HepG2 (cell line): ENCODE data around the gene MRI1. TPM values are rescaled to one million over a fixed set of nuclear protein-coding genes. Genes with fewer than 3 reads are reported as not detected.

ENCODE experiments used
- ELF1 ChIP-seq: sonication (generic); formaldehyde crosslinking; IDR thresholded peaks from 2 replicates; pipeline ENCODE4 v1.4.0; 2020; ENCODE audit warnings: missing genetic modification reagents
- FOSL2 ChIP-seq: sonication (generic); formaldehyde crosslinking; IDR thresholded peaks from 2 replicates; pipeline ENCODE4 v1.4.0; 2020; ENCODE audit warnings: missing genetic modification reagents
- MIER2 ChIP-seq: IDR thresholded peaks from 2 replicates; pipeline ENCODE4 v1.6.1; 2016; ENCODE audit warnings: missing biosample characterization, missing genetic modification reagents
- NFE2L2 ChIP-seq: fragments of 150-350 bp; IDR thresholded peaks from 2 replicates; pipeline ENCODE4 v1.6.1; 2014; ENCODE audit warnings: low read length
- POLR2G ChIP-seq: fragments of 200-400 bp; formaldehyde crosslinking; IDR thresholded peaks from 2 replicates; pipeline ENCODE4 v1.6.1; 2018; ENCODE audit warnings: mild to moderate bottlenecking, low read depth, low read length, moderate library complexity
- SAP130 ChIP-seq: IDR thresholded peaks from 2 replicates; pipeline ENCODE4 v1.6.1; 2016; ENCODE audit warnings: low read depth
- SSRP1 ChIP-seq: IDR thresholded peaks from 2 replicates; pipeline ENCODE4 v1.6.1; 2016; ENCODE audit warnings: control low read depth
- ZBTB42 ChIP-seq: sonication (generic); formaldehyde crosslinking; IDR thresholded peaks from 2 replicates; pipeline ENCODE4 v1.5.0; 2020; ENCODE audit warnings: mild to moderate bottlenecking, missing genetic modification reagents
- ZFY ChIP-seq: sonication (generic); formaldehyde crosslinking; IDR thresholded peaks from 2 replicates; pipeline ENCODE4 v1.4.0; 2020; ENCODE audit warnings: missing genetic modification reagents
- ZNF331 ChIP-seq: sonication (generic); formaldehyde crosslinking; IDR thresholded peaks from 2 replicates; pipeline ENCODE4 v1.4.0; 2020; ENCODE audit warnings: missing genetic modification reagents
- ZNF607 ChIP-seq: sonication (generic); formaldehyde crosslinking; IDR thresholded peaks from 2 replicates; pipeline ENCODE4 v1.5.1; 2020; ENCODE audit warnings: missing genetic modification reagents, mild to moderate bottlenecking, borderline replicate concordance
- polyA plus RNA-seq, 8 experiments: library from polyadenylated mRNA; depleted of rRNA in 3 of 8; stranded (reverse) in 7 of 8; unstranded in 1 of 8; fragments of >200 nt; fragmentation: Illumina TruSeq in 4 of 8; extraction: Trizol in 4 of 8; gene quantifications; 2 replicates each; pipeline versions ENCODE4 v1.2.1 to v1.2.3, GENCODE V29; 2011 to 2016; ENCODE audit warnings: low read depth in 4 of 8, missing spikeins in 1 of 8, mixed read lengths in 1 of 8; ENCODE audit not compliant: insufficient read depth in 1 of 8
- total RNA-seq, 5 experiments: library from RNA; depleted of rRNA; stranded (reverse); fragments of >200 nt; fragmentation: Illumina TruSeq; extraction: Trizol; gene quantifications; 2 replicates each; pipeline ENCODE4 v1.2.3, GENCODE V29; 2016; ENCODE audit warnings: low read depth in 1 of 5
- TF ChIP-seq, protein P1 (sequence below): sonication (generic); formaldehyde crosslinking; IDR thresholded peaks from 2 replicates; pipeline ENCODE4 v1.4.0; 2020; ENCODE audit warnings: missing genetic modification reagents
- TF ChIP-seq, protein P2 (sequence below): sonication (generic); formaldehyde crosslinking; IDR thresholded peaks from 2 replicates; pipeline ENCODE4 v1.5.0; 2020; ENCODE audit warnings: mild to moderate bottlenecking, missing genetic modification reagents
- TF ChIP-seq, protein P3 (sequence below): sonication (generic); formaldehyde crosslinking; IDR thresholded peaks from 2 replicates; pipeline ENCODE4 v1.8.0; 2022; ENCODE audit warnings: missing genetic modification reagents, mild to moderate bottlenecking, inconsistent platforms, borderline replicate concordance
- TF ChIP-seq, protein P4 (sequence below): sonication (generic); formaldehyde crosslinking; conservative IDR thresholded peaks from 2 replicates; pipeline ENCODE4 v1.8.0; 2022; ENCODE audit warnings: low read depth, missing genetic modification reagents
- TF ChIP-seq, protein P5 (sequence below), 2 experiments: sonication (generic) in 1 of 2; formaldehyde crosslinking in 1 of 2; IDR thresholded peaks; 2 replicates each; pipeline versions ENCODE4 v1.4.0 to v1.6.1; 2018 to 2020; ENCODE audit warnings: missing genetic modification reagents in 2 of 2, borderline replicate concordance in 1 of 2, low read depth in 1 of 2, mild to moderate bottlenecking in 1 of 2, missing biosample characterization in 1 of 2

The MRI1 gene
- total and polyA plus RNA-seq, 2 of the 13 experiments (the other 11 are each of a cell fraction or from before 2014, with no cell fraction given), result 20.1 to 20.6 TPM

DNA sequence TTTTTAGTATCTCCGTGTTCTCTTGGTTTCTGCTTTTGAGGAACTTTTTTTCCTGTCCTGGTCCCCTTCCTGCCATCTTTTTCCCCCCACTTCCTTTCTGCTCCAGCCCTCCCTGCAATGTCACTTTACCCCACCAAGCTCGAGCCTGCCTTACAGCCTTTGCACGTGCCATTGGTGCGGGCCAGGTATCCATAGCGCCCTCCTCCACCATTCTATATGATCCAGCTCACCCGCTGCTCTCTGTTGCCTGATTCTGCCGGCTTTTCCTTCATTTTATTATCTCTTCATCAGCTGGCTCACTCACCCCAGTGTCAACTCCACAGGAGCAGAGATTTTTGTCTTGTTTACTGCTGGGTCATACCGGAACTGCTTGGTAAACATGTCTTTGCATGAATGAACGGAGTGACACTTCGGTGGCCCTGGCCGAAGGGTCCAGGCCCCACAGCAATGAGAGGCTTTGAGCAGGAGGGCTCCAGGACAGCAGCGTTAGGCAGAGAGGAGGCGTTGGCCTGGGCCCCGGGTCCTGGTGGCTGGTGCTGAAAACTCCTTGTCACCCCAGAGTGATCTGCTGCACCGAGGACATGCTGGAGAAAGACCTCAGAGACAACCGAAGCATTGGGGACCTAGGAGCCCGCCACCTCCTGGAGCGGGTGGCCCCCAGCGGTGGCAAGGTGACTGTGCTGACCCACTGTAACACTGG, 1.2 kb downstream of the MRI1 start (continued):
- no peak for TF ChIP-seq ZBTB42 (CRISPR knock-in tag)
- TF ChIP-seq ZFY (CRISPR knock-in tag), result 0 out of 2 replicates have a peak, but pooled peaks have one; percentile 9
- peak; percentile 62 for TF ChIP-seq ELF1 (CRISPR knock-in tag)
- TF ChIP-seq POLR2G, result no peak
- no peak for TF ChIP-seq NFE2L2
- TF ChIP-seq, protein P1, sequence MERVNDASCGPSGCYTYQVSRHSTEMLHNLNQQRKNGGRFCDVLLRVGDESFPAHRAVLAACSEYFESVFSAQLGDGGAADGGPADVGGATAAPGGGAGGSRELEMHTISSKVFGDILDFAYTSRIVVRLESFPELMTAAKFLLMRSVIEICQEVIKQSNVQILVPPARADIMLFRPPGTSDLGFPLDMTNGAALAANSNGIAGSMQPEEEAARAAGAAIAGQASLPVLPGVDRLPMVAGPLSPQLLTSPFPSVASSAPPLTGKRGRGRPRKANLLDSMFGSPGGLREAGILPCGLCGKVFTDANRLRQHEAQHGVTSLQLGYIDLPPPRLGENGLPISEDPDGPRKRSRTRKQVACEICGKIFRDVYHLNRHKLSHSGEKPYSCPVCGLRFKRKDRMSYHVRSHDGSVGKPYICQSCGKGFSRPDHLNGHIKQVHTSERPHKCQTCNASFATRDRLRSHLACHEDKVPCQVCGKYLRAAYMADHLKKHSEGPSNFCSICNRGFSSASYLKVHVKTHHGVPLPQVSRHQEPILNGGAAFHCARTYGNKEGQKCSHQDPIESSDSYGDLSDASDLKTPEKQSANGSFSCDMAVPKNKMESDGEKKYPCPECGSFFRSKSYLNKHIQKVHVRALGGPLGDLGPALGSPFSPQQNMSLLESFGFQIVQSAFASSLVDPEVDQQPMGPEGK (CRISPR knock-in tag), result 0 out of 2 replicates have a peak, but pooled peaks have one; percentile 29
- 0 out of 2 replicates have a peak, but pooled peaks have one; percentile 22 for TF ChIP-seq ZNF607
- peak; percentile 78 for TF ChIP-seq SAP130 (CRISPR knock-in tag)
- TF ChIP-seq MIER2 (CRISPR knock-in tag), result no peak
- TF ChIP-seq ZNF331 (CRISPR knock-in tag), result 0 out of 2 replicates have a peak, but pooled peaks have one; percentile 23
- TF ChIP-seq SSRP1, result peak; percentile 66; the same call in 1 of the 2 replicates
- TF ChIP-seq, protein P2, sequence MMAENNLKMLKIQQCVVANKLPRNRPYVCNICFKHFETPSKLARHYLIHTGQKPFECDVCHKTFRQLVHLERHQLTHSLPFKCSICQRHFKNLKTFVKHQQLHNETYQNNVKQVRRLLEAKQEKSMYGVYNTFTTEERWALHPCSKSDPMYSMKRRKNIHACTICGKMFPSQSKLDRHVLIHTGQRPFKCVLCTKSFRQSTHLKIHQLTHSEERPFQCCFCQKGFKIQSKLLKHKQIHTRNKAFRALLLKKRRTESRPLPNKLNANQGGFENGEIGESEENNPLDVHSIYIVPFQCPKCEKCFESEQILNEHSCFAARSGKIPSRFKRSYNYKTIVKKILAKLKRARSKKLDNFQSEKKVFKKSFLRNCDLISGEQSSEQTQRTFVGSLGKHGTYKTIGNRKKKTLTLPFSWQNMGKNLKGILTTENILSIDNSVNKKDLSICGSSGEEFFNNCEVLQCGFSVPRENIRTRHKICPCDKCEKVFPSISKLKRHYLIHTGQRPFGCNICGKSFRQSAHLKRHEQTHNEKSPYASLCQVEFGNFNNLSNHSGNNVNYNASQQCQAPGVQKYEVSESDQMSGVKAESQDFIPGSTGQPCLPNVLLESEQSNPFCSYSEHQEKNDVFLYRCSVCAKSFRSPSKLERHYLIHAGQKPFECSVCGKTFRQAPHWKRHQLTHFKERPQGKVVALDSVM (CRISPR knock-in tag), result no peak
- TF ChIP-seq, protein P3, sequence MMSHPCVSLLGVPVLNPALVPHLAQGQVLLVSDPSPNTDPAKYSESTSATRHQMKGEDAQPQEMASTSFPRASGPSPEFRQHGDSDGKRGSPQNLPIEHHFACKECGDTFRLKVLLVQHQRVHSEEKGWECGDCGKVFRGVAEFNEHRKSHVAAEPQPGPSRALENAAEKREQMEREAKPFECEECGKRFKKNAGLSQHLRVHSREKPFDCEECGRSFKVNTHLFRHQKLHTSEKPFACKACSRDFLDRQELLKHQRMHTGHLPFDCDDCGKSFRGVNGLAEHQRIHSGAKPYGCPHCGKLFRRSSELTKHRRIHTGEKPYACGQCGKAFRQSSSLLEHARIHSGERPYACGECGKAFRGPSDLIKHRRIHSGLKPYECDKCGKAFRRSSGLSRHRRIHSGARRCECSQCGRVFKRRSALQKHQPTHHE (CRISPR knock-in tag), result no peak
- TF ChIP-seq, protein P4, sequence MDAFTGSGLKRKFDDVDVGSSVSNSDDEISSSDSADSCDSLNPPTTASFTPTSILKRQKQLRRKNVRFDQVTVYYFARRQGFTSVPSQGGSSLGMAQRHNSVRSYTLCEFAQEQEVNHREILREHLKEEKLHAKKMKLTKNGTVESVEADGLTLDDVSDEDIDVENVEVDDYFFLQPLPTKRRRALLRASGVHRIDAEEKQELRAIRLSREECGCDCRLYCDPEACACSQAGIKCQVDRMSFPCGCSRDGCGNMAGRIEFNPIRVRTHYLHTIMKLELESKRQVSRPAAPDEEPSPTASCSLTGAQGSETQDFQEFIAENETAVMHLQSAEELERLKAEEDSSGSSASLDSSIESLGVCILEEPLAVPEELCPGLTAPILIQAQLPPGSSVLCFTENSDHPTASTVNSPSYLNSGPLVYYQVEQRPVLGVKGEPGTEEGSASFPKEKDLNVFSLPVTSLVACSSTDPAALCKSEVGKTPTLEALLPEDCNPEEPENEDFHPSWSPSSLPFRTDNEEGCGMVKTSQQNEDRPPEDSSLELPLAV (CRISPR knock-in tag), result no peak
- TF ChIP-seq, protein P5, sequence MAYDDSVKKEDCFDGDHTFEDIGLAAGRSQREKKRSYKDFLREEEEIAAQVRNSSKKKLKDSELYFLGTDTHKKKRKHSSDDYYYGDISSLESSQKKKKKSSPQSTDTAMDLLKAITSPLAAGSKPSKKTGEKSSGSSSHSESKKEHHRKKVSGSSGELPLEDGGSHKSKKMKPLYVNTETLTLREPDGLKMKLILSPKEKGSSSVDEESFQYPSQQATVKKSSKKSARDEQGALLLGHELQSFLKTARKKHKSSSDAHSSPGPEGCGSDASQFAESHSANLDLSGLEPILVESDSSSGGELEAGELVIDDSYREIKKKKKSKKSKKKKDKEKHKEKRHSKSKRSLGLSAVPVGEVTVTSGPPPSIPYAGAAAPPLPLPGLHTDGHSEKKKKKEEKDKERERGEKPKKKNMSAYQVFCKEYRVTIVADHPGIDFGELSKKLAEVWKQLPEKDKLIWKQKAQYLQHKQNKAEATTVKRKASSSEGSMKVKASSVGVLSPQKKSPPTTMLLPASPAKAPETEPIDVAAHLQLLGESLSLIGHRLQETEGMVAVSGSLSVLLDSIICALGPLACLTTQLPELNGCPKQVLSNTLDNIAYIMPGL (CRISPR knock-in tag; IDR thresholded peaks at IDR 0.05; ENCODE audit: borderline replicate concordance in 1 of 2, low read depth in 1 of 2), result 0 out of 4 replicates have a peak, but pooled peaks of 1 of the 2 experiments have one; percentile 8
- peak; percentile 58 for TF ChIP-seq FOSL2 (CRISPR knock-in tag)
